NCI-H446 (cell line): ENCODE data around the gene SDF4.

Source experiments
- DNase-seq, 2 experiments: peaks; one replicate each; lab custom pipeline; 2025; lab: John Stamatoyannopoulos, UW

SDF4 gene

DNA sequence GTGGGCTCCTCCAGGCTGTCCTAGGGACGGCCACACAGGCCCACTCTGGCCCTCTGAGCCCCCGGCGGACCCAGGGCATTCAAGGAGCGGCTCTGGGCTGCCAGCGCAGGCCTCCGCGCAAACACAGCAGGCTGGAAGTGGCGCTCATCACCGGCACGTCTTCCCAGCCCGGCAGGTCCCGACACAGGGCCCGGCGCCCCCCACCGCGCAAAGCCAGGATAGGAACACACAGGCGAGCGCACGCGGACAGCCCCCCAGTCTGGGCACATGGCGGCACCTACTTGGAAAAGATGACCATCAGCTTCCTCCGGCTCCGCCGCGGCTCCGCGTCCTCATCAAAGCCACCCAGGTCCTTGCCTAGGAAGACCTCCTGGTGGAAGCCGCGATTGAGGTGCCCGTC lies 3.6 kb downstream of the SDF4 start:
- no peak for DNase-seq

DNA sequence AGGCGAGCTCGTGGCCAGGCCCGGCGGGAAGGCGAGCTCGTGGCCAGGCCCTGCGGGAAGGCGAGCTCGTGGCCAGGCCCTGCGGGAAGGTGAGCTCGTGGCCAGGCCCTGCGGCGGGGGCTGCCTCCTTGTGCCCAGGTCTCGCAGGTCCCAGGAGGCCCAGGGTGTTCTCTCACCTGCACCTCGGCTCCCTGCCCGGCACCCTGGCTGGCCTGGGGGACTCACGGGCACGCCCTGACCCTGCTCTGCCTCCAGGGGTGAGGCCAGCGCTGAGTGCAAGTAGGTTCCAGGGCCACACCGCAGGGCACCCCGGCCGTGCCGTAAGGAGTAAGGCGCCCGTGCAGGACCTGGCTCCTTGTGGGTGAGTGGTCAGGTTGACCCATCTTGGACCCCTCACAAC lies 4.4 kb downstream of the SDF4 start:
- DNase-seq: no peak

DNA sequence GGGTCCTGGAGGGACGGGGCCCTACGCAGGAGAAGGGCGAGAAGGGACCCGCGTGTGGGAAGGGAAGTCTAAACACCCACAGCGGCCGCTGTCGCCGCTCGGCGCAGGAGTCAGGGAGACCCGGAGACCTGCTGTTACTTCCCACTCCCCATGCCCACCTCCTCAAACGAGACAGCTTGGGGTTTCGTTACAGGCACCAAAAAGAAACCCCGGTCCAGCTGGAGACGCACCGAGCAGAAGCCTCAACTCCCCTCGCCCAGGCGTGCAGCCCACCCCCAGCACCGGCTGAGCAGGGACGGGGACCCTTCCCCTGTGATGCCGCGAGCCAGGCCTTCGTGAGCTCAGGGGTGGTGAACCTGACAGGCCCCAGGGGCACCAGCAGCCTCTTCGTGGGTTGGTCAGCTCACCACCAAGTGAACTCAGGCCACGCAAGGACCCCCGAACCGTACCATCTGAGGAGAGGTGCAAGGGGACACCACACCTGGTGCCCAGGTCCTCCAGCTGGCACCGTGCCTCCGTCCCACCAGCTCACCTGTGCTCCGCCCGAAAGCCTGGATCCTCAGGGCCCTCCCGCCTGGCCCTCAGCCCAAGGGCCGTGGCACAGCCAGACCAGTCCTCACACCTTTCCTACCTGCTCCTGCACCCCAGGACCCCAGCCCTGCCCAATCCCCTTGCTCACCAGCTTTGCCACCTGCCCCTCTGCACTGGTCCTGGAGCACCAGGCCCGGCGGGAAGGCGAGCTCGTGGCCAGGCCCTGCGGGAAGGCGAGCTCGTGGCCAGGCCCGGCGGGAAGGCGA lies 5.0 kb downstream of the SDF4 start:
- DNase-seq: no peak

DNA sequence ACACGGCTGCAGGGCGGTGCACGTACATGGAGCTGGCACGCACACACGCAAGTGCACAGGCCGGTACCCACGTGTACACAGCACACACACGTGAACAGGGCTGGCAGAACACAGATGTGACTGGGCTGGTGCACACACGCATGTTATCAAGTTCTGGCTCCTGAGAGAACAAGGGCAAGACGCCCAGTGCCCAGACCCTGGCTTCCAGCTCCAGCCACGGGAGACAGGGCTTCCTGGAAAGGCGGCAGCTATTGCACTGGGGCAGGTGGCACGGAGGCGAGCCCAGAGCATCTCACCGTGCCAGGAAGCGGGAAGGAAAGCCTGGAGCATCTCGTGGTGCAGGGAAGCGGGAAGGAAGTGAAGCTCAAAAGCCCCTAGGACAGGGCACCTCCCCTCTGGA lies 5.9 kb downstream of the SDF4 start:
- DNase-seq: no peak

DNA sequence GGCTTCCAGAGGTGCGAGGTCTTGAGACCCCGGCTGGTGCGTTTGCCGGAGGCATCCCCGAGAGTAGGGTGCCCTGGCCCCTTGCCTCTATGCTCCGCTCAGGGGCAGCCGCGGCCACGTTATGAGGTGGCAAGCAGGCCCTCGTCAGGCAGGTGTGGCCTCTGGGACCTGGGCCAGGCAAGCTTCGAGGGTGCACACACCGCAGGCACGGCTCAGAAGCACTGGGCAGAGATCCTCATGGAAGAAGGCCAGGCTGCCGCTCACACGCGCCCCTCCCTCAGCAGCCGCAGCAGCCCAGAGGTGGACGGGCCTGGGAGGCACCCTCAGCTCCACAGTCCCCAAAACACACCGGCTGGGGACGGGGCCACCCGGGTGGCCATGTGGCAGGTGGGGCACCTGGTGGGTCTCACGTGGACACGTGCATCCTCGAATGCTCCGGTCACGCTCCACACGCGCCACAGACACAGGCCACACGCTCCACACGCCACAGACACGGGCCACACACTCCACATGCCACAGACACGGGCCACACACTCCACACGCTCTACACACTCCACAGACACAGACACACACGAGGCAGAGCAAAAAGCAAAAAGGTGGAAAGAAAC lies 6.5 kb downstream of the SDF4 start:
- no peak for DNase-seq

DNA sequence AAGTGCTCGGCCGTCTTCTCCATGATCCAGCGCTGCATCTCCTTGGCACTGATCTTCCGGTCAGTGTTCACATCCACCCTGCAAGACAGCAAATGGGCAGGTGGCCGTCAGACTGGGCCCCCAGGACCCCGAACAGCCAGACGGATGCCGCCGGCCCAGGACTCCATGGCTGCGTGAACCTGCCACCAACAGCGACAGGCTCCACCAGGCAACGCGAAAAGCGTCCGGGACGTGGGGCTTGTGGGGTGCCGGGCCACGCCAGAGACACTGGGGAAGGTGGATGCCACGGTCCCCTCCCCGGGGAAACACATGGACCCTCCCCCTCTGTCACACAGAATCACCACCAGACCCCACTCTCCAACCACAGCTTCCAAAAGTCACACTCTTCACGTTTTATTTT lies 7.9 kb downstream of the SDF4 start:
- no peak for DNase-seq

DNA sequence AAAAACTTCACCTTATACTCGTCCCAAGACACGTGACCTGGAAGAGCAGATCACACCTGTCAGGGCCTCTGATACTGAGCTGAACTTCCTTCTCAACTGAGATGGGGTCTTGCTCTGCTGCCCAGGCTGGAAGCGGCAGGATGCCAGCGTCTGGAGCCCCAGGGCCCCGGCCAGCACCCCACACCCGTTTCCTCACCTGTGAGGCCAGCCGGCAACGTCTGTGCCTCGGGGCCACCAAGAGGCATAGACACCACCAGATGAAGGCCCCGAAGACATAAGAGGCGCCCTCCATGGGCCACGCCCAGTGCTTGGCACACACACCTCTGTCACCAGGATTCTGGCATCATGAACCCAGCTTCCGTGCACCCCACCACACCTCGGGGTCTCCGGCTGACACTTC lies 8.5 kb downstream of the SDF4 start:
- no peak for DNase-seq

DNA sequence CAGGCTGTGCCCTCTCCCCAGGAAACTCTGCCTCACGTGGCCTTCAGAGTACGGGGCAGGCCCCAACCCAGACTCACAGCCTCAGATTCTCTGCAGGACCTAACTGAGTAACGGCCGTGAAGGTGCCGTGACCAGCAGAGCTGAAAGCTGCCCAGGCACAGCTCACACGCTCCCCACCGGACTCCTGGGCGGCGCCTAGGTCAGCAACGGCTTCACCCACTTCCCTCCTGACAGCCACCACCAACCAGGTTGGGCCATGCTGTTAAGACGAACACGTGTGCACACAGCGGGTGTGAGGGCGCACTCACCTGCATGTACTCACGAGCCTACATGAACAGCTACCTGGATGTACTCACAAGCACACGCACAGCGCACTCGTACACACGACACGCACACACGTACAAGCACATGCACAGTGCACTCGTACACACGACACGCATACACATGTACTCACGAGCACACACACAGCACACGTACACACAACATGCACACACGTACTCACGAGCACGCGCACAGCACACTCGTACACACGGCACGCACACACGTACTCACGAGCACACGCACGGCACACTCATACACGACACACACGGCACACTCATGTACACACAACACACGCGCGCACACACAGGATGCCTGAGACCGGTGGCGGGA lies 9.1 kb downstream of the SDF4 start:
- no peak for DNase-seq

DNA sequence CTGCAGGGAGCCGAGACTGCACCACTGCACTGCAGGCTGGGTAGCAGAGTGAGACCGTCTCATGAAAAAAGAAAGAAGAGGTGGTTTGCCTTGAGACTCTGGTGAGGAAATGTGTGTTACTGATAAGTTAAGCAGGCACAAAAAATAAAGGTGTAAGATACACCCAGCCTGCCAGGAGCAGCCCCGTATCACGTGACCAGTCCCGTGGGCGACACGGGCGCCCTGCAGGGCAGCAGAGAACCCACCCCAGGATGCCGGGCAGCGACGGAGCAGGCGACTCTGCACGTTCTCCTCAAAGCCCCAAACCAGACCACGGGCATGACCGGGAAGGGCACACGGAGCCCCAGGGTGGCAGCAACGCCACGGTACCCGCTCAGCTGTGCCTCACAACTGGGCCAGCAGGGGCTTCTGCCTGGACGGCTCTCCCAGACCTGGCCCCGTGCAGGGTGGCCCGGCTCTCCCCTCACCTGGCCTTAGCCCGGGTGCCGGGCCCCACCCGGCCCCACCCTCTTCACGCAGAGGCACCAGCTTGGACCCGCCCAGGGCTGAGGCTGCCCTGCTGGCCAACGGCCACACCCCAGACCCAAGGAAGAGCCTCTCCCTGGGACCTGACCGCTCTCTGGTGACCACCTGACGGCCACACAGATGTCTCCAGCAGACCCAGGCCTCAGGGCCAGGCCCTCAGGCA lies 9.8 kb downstream of the SDF4 start:
- no peak for DNase-seq

DNA sequence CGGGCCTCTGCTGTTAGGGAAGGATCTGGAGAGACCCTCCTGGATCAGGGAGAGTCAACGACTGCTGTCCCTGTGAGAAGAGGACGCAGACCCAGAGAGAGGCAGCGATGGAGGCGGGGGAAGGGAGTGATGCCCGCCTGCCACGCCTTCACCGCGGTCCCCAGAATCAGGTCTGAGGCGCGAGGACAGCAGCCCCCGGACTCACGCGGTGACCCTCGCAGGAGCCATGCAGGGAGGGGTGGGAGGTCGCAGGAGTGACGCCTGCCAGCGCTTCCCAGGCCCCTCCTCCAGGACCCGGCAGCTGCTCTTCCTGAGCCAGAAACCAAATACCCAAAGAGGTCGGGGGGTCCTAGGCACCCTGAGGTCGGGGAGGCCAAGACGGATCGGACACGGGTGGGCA lies 11.6 kb downstream of the SDF4 start:
- no peak for DNase-seq

DNA sequence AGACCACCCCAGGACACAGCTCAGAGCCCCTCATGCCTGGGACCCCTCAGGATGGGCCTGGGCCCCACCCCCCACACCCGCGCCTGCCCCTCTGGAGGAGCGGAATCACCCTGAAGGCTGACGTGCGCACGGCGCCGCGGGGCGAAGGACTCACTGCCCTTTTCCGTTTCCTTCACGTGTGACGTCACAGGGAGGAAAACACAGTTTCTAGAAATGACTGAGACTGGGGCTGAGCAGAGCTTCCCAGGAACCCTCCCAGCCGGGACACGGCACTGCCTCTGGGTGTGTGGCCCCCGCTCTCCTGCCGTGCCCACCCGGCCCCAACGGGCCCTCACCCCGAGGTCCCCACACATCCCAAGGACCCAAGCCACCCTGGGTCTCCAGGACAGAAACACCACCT lies 12.5 kb downstream of the SDF4 start:
- no peak for DNase-seq

DNA sequence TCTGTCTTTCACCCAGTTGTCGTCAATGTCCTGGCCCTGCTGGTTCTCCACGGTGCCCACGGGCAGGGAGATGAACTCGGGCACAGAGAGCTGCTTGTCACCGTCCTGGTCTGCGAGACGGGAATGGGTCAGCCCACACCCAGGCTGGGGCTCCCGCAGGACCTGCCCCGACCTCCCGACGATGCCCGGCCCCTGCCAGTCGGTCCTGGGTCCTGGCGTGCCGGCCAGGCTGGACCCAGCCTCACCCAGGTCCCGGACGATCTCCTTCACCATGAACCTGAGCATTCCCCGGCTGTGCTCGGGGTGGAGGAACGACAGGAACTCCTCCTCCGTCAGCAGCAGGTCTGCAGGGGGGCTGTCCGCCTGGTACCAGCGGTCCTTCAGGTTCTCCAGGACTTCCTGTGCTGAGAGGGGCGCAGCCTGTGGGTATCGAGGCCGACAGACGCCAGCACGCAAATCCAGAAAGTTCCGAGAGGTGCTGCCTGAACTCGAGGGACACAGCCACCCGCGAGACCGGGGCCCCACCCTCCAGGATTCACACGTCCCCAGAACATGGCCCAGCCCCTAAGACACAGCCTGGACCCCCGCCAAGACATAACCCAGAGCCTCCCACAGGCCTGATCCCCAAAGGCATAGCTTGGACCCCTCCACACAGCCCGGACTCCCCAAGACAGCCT lies 13.1 kb downstream of the SDF4 start:
- DNase-seq: no peak

DNA sequence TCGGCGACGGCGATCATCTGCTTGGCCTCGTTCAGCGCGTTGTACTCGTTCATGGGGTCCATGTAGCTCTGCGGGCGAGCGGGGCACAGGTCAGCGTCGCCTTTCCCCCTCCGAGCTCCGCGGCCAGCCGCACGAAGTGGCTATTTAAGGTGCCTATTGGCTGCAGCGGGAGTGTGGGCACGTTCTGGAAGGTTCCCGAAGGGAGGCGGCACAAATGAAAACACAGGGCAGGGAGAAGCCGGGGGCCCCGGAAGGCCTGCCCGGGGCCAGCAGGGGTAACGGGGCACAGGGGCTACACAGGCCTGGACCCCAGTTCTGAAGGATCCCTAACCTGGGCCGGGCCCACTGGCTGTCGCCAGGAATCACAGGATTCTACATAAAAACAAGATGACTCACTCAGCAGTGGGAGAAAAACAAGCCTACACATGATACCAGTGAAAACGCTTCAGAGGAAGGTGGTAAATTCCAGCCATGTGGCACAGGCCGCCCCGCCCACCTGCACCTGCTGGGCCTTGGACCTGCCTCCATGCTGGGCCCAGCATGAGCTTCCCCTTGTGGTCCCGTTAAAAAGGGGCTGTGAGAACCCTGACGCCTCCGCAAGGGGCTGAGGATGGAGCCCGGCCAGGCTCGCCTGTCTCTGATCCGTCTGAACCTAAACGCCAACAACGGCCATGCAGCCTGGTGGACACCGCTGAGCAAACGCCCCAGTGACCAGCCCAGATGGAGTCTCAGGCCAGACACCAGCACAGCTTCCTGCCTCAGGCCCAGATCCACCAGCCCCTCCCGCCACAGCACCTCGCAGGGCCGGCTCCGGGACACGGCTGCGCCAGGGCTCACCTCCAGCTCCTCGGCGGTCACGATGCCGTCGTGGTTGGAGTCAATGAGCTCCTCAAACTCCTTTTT lies 13.9 kb downstream of the SDF4 start:
- no peak for DNase-seq

DNA sequence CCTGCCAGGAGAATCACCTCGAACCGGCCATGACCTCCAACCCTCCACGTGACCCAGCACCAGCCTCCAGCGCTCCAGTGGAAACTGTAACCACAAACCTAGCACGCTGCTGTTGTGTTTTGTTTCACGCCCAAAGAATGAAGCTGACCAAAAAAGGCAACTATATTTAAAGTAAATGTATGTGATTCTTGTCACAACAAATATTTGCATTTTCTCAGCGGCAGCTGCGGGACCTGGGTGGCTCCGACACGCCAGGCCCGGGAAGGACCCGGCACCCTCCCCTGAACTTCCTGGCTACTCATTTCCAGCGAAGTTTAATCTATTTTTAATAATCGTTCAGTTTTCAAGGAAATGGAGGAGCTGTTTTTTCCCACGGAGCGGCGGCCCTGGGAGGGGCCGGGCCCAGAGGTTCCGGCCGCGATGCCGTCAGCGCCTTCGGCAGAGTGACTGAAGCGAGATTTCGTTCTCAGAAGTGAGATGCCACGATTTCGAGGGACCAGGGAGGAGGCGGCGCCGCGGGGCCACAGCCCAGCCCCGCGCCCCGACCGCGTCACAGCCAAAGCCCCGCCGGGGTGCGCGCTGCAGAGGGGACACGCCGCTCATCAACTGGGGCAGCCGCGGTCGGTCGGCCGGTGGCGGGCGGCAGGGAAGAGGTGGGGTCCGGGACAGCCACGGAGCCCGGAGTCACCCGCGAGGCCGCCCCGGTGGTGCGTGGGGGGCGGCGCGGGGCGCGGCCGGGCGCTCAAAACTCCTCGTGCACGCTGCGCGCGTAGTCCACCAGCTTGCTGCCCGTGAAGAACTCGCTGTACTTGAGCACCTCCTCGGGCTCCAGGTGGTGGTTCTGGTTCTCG lies 14.8 kb downstream of the SDF4 start:
- no peak for DNase-seq

DNA sequence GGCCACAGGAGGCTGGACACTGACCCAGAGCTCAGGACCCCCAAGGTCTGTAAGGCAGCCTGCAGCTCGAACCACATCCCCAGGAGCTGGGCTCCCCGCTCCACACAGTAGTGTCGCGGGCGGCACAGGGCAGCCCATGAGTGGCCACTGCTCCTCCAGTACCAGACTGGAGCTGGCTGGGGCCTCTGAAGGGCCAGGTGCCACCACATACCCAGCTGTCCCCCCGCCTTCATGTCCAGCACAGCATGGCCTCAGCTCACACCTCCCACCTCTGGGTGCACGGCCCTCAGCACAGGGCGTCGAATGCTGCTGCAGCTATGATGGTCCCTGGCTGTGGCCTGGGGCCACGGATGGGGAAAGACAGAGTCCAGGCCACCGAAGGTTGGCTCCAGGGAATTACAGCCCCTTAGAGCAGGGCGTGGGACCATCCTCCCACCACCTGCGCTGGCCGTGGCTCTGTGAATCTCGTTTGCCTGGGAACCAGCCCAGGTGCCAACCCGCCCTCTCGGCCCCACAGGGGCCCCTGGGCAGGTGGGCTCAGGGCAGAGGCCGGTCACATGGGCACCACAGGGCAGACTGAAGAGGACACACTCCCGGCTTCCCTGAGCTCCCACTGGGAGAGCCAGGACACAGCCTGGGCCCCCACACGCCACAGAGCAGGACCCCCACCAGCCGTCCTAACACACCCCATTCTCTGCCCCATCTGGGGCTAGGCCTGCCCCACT lies 15.8 kb downstream of the SDF4 start:
- no peak for DNase-seq

DNA sequence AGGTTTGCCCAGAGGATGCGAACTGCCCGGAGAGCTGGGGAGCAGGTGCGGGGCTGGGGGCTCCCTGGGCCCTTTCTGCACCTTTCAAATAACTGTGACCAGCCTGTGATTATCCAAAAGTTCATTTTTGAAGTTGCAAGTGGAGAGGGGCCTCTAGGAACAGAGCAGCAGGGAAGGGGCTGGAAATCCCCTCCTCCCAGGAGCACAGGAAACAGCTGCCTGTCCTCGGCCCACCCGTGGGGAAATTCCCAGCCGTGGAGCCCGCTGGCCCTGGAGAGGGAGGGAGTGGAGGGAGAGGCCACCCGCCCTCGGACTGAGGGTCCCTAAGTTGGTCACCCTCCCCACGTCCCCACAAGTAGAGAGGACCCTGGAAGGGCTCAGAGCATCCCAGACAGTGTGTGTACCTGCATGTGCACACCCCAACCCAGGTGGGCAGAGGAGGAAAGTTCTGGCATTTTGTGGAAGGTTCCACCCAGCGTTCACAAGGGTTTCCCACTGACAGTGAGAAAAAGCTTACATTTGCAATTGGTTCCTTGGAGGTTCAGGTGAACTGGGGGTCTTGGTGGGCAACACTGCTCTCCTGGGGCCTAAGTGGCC lies 16.6 kb downstream of the SDF4 start:
- no peak for DNase-seq

DNA sequence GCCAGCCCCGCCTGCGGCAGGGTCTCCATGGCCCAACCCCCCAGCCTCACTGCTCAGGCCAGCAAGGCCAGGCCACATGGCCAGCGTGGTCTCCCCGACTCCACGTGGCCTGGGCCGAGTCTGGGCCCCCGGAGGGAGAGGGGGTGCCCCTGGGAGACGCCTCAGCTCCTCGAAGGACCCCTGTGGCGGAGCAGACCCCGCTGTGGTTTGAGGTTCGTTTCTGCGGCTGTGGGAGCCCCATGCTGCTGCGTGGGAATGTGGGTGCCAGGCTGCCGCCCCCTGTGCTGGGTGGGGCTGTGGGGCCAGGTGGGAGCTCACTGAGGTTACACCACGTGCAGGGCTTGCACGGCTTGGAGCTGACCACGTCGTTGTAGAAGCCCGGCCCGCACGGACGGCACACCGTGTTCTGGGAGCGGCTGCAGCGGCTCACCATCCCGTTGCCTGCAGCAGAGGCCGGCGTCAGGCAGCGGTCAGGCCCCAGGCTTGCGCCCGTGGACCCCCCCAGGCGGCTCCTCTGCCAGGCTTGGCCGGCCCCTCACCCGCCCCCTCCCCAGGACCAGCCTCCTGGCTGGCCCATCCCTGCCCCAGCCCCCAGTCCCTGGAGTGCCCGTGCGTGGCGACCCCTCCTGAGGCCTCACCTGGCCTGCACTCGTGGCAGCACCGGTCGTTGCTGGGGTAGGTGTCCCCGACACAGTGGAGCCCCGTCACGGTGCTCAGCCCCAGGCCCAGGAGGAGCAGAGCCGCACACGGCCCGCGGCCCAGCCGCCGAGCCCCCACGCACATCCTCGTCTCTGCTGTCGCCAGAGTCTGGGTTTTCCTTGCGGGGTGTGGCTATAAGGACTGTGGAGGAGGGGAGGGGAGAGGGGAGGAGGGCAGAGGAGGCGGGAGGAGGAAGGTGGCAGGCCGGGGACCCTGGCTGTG lies 18.2 kb downstream of the SDF4 start, which contains the start of gene TNFRSF4:
Gene TNFRSF4, minus strand, starts transcription at position 809 of the 921 bp plus-strand sequence. Its CDS starts 26 bp downstream, at position 783.
- no peak for DNase-seq

DNA sequence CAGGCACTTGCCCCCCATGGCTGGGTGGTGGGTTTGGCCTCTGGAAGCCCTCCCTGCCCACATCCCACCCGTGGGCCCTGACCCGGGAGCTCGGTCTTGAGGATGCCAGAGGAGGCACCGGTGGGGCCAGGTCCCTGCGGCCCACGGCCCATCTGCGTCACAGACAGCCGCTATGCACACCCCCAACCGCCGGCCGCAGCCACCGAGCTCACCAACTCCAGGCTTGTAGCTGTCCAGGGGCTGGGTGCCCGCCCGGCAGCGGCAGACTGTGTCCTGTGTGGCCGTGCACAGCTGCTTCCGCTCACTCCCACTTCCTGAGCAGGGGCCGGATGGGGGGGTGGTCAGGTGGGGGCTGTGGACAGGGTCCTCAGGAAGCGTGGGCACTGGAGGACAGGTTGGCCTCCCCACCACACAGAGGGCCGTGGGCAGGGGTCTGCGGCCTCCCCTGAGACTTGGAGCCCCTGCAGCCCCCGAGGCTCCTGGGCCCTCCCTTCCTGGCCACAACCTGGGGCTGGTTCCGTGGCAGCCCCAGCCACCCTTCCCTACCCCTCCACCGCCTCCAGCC lies 18.9 kb downstream of the SDF4 start:
- no peak for DNase-seq
